Measurements from ENCODE around the gene GALNT18. TPM values are rescaled to one million over a fixed set of nuclear protein-coding genes. Genes with fewer than 3 reads are reported as not detected.

GALNT18 gene
- total RNA-seq, 2 donors from 2014 or later = 20.1 to 21.5 TPM

DNA sequence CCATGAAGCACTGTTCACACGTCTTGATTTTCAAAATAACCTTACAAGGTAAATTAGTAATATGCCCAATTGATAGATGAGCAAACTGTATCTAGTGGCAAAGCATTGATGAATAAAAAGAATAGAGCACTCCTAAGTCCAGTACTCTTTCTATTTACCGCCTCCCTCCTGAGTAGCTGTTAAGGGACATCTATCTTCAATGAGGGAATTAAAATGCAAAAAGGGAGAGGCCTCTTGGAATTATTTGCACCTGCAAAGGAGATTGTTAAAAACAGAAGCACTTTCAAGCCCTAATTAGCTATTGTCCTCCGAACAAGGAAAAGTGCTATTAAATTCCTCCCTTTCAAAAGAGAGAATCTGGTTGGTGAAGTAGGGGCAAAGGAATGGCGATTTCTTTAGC is 6.8 kb upstream of the GALNT18 start:
- intact Hi-C loops (cut with DNase I) = loop anchor here in 1 of 2 donors (10.0 kb wide), 2 partner anchors 146 to 234 kb away; no protein-coding TSS in a partner anchor

DNA sequence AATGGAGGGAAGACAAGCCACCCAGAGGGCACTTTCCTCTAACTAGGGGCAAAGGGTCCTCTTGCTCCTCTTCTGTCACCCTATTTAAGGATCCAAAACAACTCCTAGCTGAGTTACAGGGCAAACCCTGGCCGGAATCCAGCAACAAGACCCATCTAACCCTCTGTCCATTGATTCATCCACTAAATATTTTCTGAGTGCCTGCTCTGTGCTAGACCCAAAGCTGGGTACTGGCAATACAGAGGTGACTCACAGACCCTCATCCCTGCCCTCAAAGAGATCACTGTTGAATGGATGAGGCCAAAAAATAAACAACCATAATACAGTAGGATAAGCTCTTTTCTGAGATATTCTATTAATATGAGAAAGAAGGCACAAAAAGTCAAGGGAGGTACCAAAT is 4.3 kb upstream of the GALNT18 start:
- no peak for DNase-seq
- ATAC-seq = no peak
- intact Hi-C loops (cut with DNase I) = loop anchor here in 1 of 2 donors (10.0 kb wide), 2 partner anchors 149 to 231 kb away; no protein-coding TSS in a partner anchor

More for the DNA sequence above, 6.8 kb upstream of the GALNT18 start:
- ATAC-seq = no peak
- no peak for DNase-seq

DNA sequence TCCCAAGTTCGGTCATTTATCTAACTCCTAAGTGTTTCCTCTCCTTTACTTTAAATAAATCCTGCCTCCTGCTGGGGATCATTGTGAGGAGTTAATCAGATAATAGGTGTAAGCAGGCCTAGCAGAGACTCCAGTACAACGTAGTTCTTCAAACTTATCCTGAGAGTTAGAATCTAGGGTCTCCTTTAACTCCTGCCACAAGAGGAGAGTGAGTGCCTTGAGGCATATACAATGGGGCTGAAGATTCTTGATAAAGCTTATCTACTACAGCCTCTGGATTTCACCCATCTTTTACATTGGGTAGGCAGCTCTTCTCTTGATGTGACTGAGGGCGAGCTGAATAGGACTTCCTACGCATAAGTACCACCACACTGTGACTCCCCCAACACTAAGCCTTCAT is 3.1 kb upstream of the GALNT18 start:
- ATAC-seq (no peak), DNase-seq (no peak)
- intact Hi-C loops (cut with DNase I) = loop anchor here (5.0 to 10.0 kb wide), 5 partner anchors 88 to 230 kb away; no protein-coding TSS in a partner anchor

DNA sequence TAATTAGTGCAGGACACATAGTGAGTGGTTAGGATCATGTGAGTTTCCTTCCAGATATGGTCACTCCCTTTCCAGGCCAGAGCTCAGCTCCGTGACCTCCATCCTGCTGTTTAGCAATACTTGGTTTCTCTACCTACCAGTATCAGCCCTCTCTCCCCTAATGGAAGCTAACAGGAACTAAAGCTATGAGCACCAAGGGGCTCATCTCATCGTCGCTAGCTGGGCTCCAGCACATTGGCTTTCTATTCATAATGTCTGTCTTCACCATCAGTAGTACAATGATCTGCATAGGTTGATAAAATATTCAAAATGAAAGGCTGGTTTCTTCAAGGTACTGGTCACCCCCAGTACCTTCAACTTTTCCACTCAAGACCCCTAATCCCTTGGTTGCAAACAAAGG is 2.4 kb upstream of the GALNT18 start:
- intact Hi-C loops (cut with DNase I) = loop anchor here (5.0 to 10.0 kb wide), 5 partner anchors 87 to 229 kb away; no protein-coding TSS in a partner anchor
- DNase-seq = no peak
- no peak for ATAC-seq

DNA sequence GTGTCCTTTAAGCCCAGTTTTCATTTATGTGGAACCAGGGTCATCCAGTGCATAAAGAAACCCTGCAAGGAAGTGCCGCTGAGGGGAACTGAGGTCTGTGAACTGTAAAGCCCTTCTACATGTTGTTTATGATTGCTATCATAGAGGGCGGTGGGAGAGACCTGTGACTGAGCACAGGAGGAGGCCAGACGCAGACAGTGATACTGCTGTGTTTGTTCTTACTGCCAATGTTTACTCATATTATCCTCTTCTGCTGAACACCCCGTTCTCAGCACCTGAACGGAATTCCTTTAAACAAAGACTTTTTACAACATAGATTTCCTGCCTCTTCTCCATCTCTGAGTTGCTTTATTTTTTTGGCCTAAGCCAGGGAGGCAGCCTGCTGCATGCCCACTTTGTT is 967 bp upstream of the GALNT18 start:
- ATAC-seq (no peak), DNase-seq (no peak)
- intact Hi-C loops (cut with DNase I) = loop anchor here (5.0 to 10.0 kb wide), 5 partner anchors 85 to 228 kb away; no protein-coding TSS in a partner anchor

DNA sequence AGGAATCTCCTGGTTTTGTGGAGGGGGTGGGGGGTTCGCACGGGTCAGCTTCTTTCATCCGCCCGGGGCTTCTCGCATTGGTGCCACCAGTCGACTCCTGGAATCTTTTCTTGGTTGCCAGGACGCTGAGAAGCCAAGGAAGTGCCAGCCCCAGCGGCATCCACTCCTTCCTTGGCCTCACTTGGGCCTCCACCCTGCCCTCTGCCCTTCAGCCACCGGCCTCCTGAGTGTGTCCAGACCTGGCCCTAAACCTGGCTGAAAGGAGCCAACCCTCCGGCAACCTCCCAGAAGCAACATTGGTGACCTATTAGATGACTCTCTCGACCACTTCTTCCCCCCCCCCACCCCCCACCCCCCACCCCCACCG is 518 bp upstream of the GALNT18 start:
- no peak for DNase-seq
- intact Hi-C loops (cut with DNase I) = loop anchor here (5.0 to 10.0 kb wide), 5 partner anchors 85 to 228 kb away; no protein-coding TSS in a partner anchor
- peak in 1 of 2 donors; percentile 0 for ATAC-seq

DNA sequence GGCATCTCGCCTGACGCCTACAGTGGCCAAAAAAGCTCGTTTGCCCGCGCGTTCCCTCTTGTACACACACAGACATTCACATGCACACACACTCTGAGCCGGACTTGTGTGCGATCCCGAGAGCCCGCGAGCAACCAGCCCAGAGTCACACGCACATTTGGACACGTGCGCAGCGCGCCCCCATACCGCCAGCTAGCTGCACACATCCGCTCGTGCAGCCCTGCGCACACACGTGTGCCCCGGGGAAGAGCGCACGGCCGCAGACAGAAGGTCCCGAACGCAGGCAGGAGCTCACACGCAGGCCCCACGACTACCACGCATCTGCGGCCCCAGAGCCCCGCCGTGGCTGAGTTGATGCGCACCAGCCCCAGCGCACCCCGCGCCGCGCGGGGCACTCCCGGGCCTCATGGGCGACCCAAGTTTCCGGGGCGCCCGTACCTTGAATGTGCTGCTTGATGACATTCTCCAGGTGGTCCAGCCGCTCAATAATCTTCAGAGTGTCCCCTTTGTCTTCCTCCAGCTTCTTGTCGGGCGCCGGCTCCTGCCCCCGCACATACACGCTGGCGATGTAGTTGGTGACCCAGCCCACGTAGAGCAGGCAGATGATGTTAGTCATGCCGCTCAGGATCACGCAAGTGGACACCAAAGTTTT is 758 bp downstream of the GALNT18 start:
- DNase-seq = peak; percentile 54
- intact Hi-C loops (cut with DNase I) = loop anchor here (2.0 to 10.0 kb wide), 6 partner anchors 42 to 226 kb away; no protein-coding TSS in a partner anchor
- ATAC-seq = peak; percentile 36 to 51

DNA sequence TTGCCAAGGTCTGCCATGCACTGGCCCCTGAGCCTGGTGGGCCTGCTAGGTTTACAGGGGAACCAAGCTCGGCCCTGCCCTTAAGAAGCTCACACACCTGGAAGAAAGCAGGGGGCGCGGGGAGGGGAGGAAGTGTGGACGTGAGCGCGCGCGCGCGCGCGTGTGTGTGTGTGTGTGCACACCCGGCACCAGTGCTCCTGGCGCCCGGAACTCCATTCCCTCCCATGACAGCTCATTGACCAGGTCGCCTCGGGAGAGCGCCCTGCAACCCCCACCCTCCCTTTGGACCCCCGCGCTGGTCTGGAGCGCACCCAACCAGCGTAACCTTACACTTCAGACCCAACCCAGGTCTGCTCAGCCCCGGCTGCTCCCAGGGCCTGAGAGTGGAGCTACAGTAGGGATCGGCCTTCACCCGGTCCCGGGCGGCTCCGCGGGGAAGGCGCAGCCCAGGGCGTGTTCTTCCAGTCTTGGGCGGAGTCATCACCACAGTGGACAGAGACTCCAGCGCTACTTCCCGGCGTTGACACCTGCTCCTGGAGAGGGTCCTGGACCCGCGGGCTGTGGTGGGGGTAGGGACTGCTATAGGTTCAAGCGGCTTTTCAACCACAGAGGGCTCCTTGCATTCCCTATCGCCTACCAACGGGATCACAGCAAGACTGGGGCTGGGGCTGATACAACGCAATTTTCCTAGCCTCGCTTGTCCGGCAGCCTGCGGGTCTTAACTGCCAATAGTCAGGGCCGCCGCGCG is 1.5 kb downstream of the GALNT18 start:
- DNase-seq (peak; percentile 71), ATAC-seq (peak; percentile 54 to 71)
- intact Hi-C loops (cut with DNase I) = loop anchor here (2.0 to 10.0 kb wide), 6 partner anchors 42 to 226 kb away; no protein-coding TSS in a partner anchor

DNA sequence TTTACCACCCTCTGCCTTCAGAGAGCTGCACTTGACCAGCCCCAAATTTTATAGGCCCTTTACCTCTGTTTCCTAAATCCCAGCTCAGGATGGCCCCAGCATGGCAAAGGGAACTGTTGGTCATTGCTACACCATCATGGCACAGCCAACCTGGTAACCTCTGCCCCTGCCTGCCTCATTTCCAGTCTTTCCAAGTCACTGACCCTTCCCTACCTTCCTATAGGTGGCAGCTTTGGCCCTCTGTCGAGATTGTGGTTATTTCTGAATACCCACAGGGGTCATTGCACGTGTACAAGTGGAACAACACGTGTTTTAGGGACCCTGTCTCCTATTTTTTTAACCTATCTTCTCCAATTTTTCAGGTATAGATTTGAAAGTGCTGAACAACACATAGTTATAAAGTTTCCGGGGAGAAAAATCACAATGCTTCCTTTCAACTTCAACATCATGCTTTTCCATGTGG is 2.8 kb downstream of the GALNT18 start:
- intact Hi-C loops (cut with DNase I) = loop anchor here in 1 of 2 donors (2.0 kb wide), 1 partner anchor 156 kb away; no protein-coding TSS in a partner anchor
- DNase-seq = no peak

DNA sequence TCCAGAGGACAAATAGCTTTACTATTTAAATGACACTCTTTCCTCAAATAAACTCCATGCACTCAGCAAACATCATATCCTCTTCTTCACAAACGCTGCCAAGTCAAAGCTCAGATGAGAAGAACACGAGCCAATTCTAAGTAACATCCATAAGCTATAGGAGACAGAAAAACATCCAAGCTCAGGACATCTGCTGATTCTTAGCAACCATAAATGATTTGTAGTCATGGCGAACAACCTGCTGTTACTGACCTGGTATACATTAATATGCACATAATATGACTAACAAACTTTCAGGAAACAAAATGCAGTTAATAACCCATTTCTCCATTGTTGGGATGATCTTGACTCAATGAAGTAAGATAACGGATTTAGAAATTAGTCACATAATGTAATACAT is 6.7 kb downstream of the GALNT18 start:
- ATAC-seq = no peak
- intact Hi-C loops (cut with DNase I) = no loop called here
- no peak for DNase-seq

More for the DNA sequence above, 2.8 kb downstream of the GALNT18 start:
- ATAC-seq = no peak

DNA sequence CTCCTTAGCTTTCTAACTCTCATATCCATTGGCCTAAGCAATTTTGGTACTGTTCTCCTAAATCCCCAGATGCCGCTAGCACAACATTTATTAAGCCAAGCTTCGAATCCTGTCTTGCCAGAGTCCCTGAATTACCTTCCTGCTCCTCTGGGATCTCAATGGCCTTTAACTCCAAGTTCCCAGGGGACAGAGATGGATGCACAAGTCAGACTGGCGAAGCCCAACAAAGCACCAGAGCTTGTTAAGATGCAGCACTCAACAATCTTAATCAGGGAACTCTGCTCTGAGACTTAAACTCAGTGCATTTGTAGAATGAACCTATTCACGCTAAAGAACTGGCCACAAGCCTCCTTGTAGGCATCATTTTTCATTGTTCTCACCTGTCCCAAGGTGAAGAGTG is 9.4 kb downstream of the GALNT18 start:
- DNase-seq (no peak), ATAC-seq (no peak)
- intact Hi-C loops (cut with DNase I) = no loop called here

DNA sequence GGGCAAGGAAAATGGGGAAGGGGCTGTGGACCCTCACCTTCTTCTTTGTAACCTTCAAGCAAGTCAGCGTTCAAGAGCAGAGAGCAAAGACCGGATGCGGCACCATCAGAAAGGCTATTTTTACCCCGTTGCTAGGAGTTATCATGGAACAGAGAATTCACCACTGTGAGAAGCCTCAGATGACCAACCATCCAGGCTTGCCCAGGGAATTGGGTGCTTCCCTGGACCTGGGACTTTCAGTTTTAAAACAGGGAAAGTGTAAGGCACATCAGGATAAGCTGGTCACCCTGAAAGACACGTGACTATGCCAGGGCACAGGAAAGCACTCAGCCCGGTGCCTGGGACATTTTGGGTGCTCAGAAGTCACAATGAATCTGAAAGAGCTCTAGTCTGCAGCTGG is 10.4 kb downstream of the GALNT18 start:
- DNase-seq (no peak), ATAC-seq (peak; percentile 45 to 74)
- intact Hi-C loops (cut with DNase I) = no loop called here

DNA sequence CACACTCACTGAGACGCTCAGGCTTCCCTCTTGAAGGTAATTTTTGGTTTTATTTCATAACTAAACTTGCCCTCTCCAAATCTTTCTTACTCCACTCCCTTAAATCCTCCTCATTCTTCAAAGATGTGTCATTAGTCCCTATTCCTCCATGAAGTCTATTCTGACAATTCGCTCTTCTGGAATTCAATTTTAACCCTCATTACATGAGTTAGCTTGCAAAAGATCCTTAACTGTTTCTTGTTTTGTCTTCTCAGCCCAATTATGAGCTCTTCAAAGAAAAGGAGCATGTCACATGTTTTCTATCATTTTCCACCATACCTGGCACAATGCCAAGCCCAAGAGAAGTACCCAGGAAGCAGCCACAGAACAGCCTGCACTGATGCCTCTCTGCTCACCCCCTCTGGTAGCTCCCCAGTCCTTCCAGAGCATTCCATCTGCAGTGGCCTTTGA is 13.0 kb downstream of the GALNT18 start:
- ATAC-seq (peak in 1 of 2 donors; percentile 71), DNase-seq (no peak)
- intact Hi-C loops (cut with DNase I) = no loop called here

DNA sequence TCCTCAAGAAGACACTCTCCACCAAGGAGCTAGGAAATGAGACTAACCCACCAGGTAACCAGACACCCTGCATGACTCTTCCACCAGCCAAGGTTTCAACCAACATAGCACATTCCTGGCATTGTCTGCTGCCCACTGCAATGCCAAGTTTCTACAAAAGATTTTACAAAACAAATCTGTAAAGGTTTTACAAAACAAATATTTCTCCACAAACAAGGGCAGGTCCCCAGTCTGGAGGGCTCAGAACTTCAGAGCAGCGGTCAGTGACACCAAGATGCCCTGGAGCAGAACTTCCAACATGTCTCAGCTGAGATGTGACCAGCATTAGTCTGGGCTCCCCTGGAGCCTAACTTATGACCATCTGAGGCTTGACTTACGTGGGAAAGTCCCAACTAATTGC is 14.0 kb downstream of the GALNT18 start:
- intact Hi-C loops (cut with DNase I) = no loop called here

DNA sequence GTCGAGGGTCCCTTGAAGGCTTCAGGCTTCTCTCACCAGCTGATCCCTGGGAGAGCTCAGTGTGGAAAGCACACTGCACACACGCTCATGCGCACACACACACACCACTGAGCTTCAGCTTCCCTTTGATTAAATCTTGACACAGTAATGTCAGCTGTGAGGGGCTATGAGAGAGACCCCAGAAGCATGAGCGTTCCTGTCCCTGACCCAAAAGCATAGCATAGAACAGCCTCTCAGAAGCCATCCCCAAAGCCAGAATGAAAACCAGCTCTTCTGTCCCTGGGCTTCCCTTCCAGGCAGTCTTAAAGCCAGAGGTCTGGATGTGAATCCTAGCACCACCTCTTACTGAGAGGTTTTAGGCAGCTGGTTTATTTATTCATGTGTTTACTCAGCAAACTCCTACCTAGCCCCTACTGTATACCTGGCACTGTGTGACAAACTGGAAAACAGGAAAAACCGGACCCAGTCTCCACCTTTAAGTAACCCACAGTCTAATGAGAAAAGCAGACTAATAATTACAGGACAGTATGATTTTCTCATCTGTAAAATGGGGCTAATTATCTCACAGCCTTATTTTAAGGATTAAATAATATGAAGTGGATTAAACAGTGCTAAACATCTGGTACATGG is 15.9 kb downstream of the GALNT18 start:
- DNase-seq (no peak), ATAC-seq (no peak)
- intact Hi-C loops (cut with DNase I) = no loop called here

More for the DNA sequence above, 14.0 kb downstream of the GALNT18 start:
- ATAC-seq (peak in 1 of 2 donors; percentile 41), DNase-seq (no peak)

DNA sequence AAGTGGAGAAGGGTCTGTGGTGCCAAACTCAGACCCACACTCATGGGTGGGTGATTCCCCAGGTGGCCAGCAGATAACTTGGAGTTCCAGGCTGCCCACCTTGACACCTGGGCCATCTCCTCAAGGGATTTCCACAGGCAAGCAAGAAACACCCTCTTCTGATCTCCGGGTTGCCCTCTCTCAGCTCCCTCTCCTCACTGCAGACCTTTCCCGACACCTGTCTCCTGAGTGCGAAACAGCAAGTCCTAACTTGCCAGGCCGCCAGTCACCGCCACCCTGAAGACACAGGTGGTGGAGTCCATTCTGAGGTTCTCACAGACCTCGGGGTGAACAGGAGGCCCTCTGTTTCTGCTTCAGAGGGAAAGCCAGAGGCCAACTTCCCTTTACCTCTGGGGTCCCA is 16.6 kb downstream of the GALNT18 start:
- no peak for DNase-seq
- no peak for ATAC-seq
- intact Hi-C loops (cut with DNase I) = no loop called here

DNA sequence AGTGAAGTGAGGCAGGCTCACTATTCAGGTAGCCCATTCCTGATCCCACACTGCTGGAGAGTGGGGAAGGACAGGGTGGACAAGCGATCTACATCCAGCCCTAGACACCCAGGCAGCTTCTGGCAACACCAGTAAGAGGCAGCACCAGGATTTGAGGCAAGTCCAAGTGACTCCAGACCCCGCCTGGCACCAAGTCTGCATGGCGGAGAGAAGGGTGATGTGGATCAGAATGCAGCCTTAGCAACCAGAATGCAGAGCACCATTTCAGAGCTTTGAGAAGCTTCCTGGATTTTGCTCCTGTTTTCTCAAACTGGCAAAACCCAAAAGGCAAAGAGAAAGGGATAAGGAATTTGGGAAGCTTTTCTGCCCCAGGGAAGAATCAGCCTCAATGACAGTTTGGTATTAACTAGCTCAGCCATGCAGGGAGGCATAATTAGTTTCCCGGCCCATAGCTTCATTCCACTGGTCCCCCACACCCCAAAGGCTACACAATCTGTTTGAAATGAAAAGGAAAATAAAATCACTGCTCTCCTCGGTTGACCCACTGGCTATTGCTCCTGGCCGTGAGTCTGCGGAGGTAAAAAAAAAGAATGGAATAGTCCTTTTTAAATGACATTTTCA is 17.3 kb downstream of the GALNT18 start:
- no peak for ATAC-seq
- no peak for DNase-seq

DNA sequence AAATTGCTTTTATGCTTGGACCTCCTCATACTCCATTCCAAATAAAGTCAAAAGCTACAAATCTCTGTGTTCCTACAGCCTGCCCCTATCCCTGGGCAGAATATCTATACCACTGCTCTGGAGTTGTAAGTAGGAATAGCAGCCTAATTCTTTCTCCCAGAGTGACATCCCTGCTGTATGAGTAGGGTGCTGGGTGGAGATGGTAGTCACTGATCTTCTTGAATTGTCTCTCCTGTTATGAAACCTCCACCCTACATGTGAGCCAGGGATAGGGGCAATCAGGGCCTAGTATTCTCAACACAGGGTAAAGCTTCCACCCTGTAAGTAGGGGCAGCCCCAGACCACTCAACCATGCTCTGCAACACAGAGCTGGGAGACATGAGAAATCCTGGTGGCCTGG is 19.8 kb downstream of the GALNT18 start:
- intact Hi-C loops (cut with DNase I) = no loop called here
- DNase-seq = no peak
- ATAC-seq = no peak

More for the DNA sequence above, 17.3 kb downstream of the GALNT18 start:
- intact Hi-C loops (cut with DNase I) = no loop called here

DNA sequence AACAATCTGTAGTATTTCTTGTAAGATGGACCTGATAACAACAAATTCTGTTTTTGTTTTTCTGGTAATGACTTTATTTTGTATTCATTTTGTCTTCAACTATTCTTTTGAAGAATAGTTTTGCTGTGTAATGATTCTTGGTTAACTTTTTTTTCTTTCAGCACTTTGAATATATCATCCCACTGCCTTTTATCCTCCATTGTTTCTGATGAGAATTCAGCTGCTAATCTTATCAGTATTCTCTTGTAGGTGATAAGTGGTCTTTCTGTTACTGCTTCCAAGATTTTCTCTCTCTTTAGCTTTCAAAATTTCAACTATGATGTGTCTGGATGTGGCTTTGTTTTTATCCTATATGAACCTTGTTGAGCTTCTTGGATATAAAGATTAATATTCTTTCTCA is 21.5 kb downstream of the GALNT18 start:
- intact Hi-C loops (cut with DNase I) = no loop called here
- no peak for ATAC-seq
- no peak for DNase-seq

Data from left cardiac atrium (tissue), 4 donors.